Uterus (tissue), 2 donors: ENCODE data around the gene CSGALNACT2.

Experiments
- CTCF ChIP-seq, 4 experiments: fragments of 200-600 bp in 2 of 4; fragments of 450-650 bp in 2 of 4; sonication (generic) in 2 of 4; IDR thresholded peaks; one replicate each; pipeline ENCODE4 v1.5.1; 2016 to 2019; ENCODE audit warnings: antibody characterized with exemption in 4 of 4, mild to moderate bottlenecking in 2 of 4, moderate library complexity in 1 of 4
- POLR2A ChIP-seq, 2 donors: fragments of 450-650 bp; IDR thresholded peaks; one replicate each; pipeline ENCODE4 v1.6.1; 2016; ENCODE audit warnings: antibody characterized with exemption in 2 of 2, mild to moderate bottlenecking in 1 of 2, moderate library complexity in 1 of 2

DNA sequence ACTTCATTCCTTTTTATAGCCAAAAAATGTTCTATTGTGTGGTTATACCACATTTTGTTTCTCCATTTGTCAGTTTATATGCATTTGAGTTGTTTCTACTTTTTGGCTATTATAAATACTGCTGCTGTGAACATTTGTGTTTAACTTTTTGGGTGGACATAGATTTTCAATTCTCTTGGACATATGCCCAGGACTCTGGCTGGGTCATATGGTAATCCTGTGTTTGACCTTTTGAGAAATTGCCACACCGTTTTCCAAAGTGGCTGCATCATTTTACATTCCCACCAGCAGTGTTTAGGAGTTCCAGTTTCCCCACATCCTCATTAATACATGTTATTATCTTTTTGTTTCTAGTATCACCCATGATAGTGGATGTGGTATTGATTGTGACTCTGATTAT, 39.4 kb downstream of the CSGALNACT2 start:
- no peak for TF ChIP-seq CTCF (IDR thresholded peaks at IDR 0.05)
- TF ChIP-seq POLR2A (IDR thresholded peaks at IDR 0.05), result no peak
